AG04450 (cell line): Measurements from ENCODE around the gene USH1C. TPM values are rescaled to one million over a fixed set of nuclear protein-coding genes. Genes with fewer than 3 reads are reported as not detected.

Source experiments
- CTCF ChIA-PET: fragments of 300-600, 350-600 bp; formaldehyde crosslinking; extraction: SDS; loops from one replicate; lab custom pipeline; 2022; ENCODE audit warnings: antibody characterized with exemption, inconsistent platforms; lab: Charles Lee
- POLR2A ChIA-PET: fragments of 350-600 bp; formaldehyde crosslinking; extraction: SDS; loops from one replicate; lab custom pipeline; 2021; ENCODE audit warnings: antibody characterized with exemption, inconsistent platforms; lab: Yijun Ruan, JAX
- DNase-seq: peaks from one replicate; pipeline ENCODE4 v3.0.0-alpha.2; 2011; ENCODE audit warnings: low read depth, low spot score
- H3K27ac ChIP-seq: one replicate; pipeline ENCODE4 v1.5.1; 2012; ENCODE audit warnings: low read depth, low read length, control low read depth
- H3K27me3 ChIP-seq: one replicate; pipeline ENCODE4 v1.6.0; 2012; ENCODE audit warnings: low read length; ENCODE audit not compliant: control insufficient read depth, insufficient read depth
- H3K4me3 ChIP-seq: 2 replicates; pipeline ENCODE4 v1.5.1; 2011; ENCODE audit warnings: mild to moderate bottlenecking, low read depth, low read length, control low read depth
- H3K9me3 ChIP-seq: 2 replicates; pipeline ENCODE4 v1.5.1; 2012; ENCODE audit warnings: low read length; ENCODE audit not compliant: control insufficient read depth, insufficient read depth
- CTCF ChIP-seq: IDR thresholded peaks from 2 replicates; pipeline ENCODE4 v1.5.1; 2011; ENCODE audit warnings: low read depth, low read length, control low read depth, inconsistent platforms
- polyA plus RNA-seq: library from polyadenylated mRNA; depleted of rRNA; stranded (reverse); fragments of >200 nt; gene quantifications from 2 replicates; pipeline ENCODE4 v1.2.3, GENCODE V29; 2011

The USH1C gene
- polyA plus RNA-seq, 1 experiment: not detected

GRCh38 chr11:17515443-17516176 lies 28.6 kb downstream of the USH1C start:
- POLR2A ChIA-PET: no interaction called here
- H3K27ac ChIP-seq: no peak overlapping the region
- no peak for TF ChIP-seq CTCF
- no peak for DNase-seq
- H3K9me3 ChIP-seq: no peaks in the 10 kb centered on the region; the same call in 1 of the 2 replicates
- H3K4me3 ChIP-seq: no peak overlapping the region
- peaks cover 7% of the 10 kb centered on the region for H3K27me3 ChIP-seq
- CTCF ChIA-PET: interaction anchor here (5.3 kb wide), 1 partner anchor 12 kb away, joined by 31 read pairs; no protein-coding TSS in a partner anchor

GRCh38 chr11:17514476-17514875 lies 29.7 kb downstream of the USH1C start:
- TF ChIP-seq CTCF: no peak
- ChIA-PET CTCF (interaction anchor here (0.6 to 3.3 kb wide), 2 partner anchors 13 kb away, joined by 3 to 16 read pairs; no protein-coding TSS in a partner anchor), POLR2A (no interaction called here)
- no peak overlapping the region for H3K27ac ChIP-seq
- no peak for DNase-seq
- no peaks in the 10 kb centered on the region; the same call in 1 of the 2 replicates for H3K9me3 ChIP-seq
- no peak overlapping the region for H3K4me3 ChIP-seq
- peaks cover 7% of the 10 kb centered on the region for H3K27me3 ChIP-seq

GRCh38 chr11:17513853-17514252 lies 30.4 kb downstream of the USH1C start:
- Histone ChIP-seq H3K4me3 (no peak overlapping the region), H3K27ac (no peak overlapping the region), H3K9me3 (no peaks in the 10 kb centered on the region; the same call in 1 of the 2 replicates), H3K27me3 (peaks cover 9% of the 10 kb centered on the region)
- ChIA-PET CTCF (interaction anchor here (3.3 kb wide), 1 partner anchor 14 kb away, joined by 16 read pairs; no protein-coding TSS in a partner anchor), POLR2A (no interaction called here)
- no peak for DNase-seq
- no peak for TF ChIP-seq CTCF

GRCh38 chr11:17512101-17512500 lies 32.1 kb downstream of the USH1C start:
- Histone ChIP-seq H3K27me3 (peaks cover 11% of the 10 kb centered on the region), H3K9me3 (no peaks in the 10 kb centered on the region), H3K4me3 (no peak overlapping the region), H3K27ac (no peak overlapping the region)
- POLR2A ChIA-PET: no interaction called here
- CTCF ChIA-PET: interaction anchor here (1.3 to 3.3 kb wide), 2 partner anchors 16 to 128 kb away, joined by 5 to 16 read pairs; no protein-coding TSS in a partner anchor
- DNase-seq: no peak
- TF ChIP-seq CTCF: no peak

GRCh38 chr11:17511571-17511970 lies 32.6 kb downstream of the USH1C start:
- Histone ChIP-seq H3K9me3 (no peaks in the 10 kb centered on the region), H3K27ac (no peak overlapping the region), H3K27me3 (peaks cover 7% of the 10 kb centered on the region), H3K4me3 (no peak overlapping the region)
- no peak for DNase-seq
- no peak for TF ChIP-seq CTCF
- ChIA-PET POLR2A (no interaction called here), CTCF (interaction anchor here (1.3 to 3.3 kb wide), 2 partner anchors 16 to 128 kb away, joined by 5 to 16 read pairs; no protein-coding TSS in a partner anchor)
